SK-N-SH treated with all-trans-retinoic acid at 6 μM for 48 hours (cell line): Measurements from ENCODE around the gene GCNA.

ENCODE experiments used
- CREB5 ChIP-seq: fragments of 250-450 bp; sonication (Bioruptor Pico); IDR thresholded peaks from 2 replicates; pipeline ENCODE4 v1.5.1; 2020; ENCODE audit warnings: low read depth, mild to moderate bottlenecking, moderate library complexity
- ISL1 ChIP-seq: fragments of 250-450 bp; sonication (Bioruptor Pico); IDR thresholded peaks from 2 replicates; pipeline ENCODE4 v2.1.2; 2022; ENCODE audit warnings: mild to moderate bottlenecking, moderate library complexity
- OSR1 ChIP-seq: fragments of 250-450 bp; sonication (Bioruptor Pico); IDR thresholded peaks from 2 replicates; pipeline ENCODE4 v1.8.0; 2022; ENCODE audit warnings: moderate library complexity, mild to moderate bottlenecking, inconsistent platforms
- TCF4 ChIP-seq: fragments of 250-450 bp; sonication (Bioruptor Pico); IDR thresholded peaks from 2 replicates; pipeline ENCODE4 v1.8.0; 2021; ENCODE audit warnings: mild to moderate bottlenecking, moderate library complexity, borderline replicate concordance
- ZFP30 ChIP-seq: fragments of 450-650 bp; formaldehyde crosslinking; IDR thresholded peaks from 2 replicates; pipeline ENCODE4 v1.5.0; 2022; ENCODE audit warnings: mild to moderate bottlenecking, moderate library complexity

DNA sequence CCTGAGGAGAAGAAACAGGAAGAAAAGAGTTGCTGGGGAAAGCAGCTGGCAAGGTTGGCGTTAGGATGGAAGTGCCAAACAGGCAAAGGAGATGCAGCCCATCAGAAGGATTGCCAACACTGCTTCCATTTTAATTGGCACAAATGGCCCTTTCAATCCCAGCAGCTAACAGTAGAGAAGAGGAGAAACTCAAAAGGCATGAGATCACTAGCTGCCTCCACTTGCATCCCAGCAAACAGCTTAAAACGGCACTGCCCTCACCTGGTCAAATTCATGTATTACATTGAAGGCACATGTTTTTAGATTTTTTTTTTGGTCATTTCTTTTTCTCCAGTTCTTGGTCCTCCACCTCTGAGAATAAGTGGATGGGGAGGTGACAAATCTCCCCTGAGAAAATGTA is 74.2 kb downstream of the GCNA start:
- no peak for TF ChIP-seq CREB5 (CRISPR knock-in tag)
- TF ChIP-seq ZFP30 (CRISPR knock-in tag): no peak
- TF ChIP-seq ISL1 (CRISPR knock-in tag): no peak
- TF ChIP-seq OSR1: no peak
- no peak for TF ChIP-seq TCF4 (CRISPR knock-in tag)
